GM19397 (cell line): Measurements from ENCODE around the gene POFUT2.
"Not testable (repeated sequence)": the region's sequence is repeated elsewhere in the genome, so short reads cannot be mapped to it uniquely, and the experiment has no call there.

Experiments used
- ATAC-seq: cut with Tn5 transposase; IDR thresholded peaks from one replicate; pipeline ENCODE4 v1.9.1; 2021; ENCODE audit warnings: mild to moderate bottlenecking, moderate library complexity; ENCODE audit not compliant: unreplicated experiment

POFUT2 gene

GRCh38 chr21:45312296-45312695, 24.6 kb upstream of the POFUT2 start:
- no peak for ATAC-seq

- ATAC-seq, result no peak
These were observed 22.8 kb upstream of the POFUT2 start for GRCh38 chr21:45310459-45310858.

- no peak for ATAC-seq
These were observed 22.3 kb upstream of the POFUT2 start for GRCh38 chr21:45309987-45310381.

GRCh38 chr21:45309069-45309986, 21.6 kb upstream of the POFUT2 start:
- ATAC-seq, result no peak

GRCh38 chr21:45308194-45309068, 20.7 kb upstream of the POFUT2 start:
- no peak for ATAC-seq

- not testable (repeated sequence) for ATAC-seq
These were observed 20.0 kb upstream of the POFUT2 start for GRCh38 chr21:45307597-45308158.

GRCh38 chr21:45306832-45307571, 19.3 kb upstream of the POFUT2 start:
- no peak for ATAC-seq

GRCh38 chr21:45306453-45306831, 18.7 kb upstream of the POFUT2 start:
- ATAC-seq, result no peak

- no peak for ATAC-seq
These were observed 18.1 kb upstream of the POFUT2 start for GRCh38 chr21:45305836-45306235.

GRCh38 chr21:45304945-45305344, 17.2 kb upstream of the POFUT2 start:
- ATAC-seq, result no peak

GRCh38 chr21:45304476-45304830, 16.8 kb upstream of the POFUT2 start:
- no peak for ATAC-seq

- ATAC-seq, result no peak
These were observed 16.2 kb upstream of the POFUT2 start for GRCh38 chr21:45303751-45304475.

GRCh38 chr21:45303091-45303615, 15.5 kb upstream of the POFUT2 start:
- ATAC-seq, result no peak

GRCh38 chr21:45302082-45303061, 14.7 kb upstream of the POFUT2 start:
- no peak for ATAC-seq

- no peak for ATAC-seq
These were observed 13.9 kb upstream of the POFUT2 start for GRCh38 chr21:45301521-45302081.

- ATAC-seq, result no peak
These were observed 13.3 kb upstream of the POFUT2 start for GRCh38 chr21:45300786-45301520.

- no peak for ATAC-seq
These were observed 12.4 kb upstream of the POFUT2 start for GRCh38 chr21:45299864-45300785.
